HCT116 (cell line): ENCODE results near the gene OPCML. TPM values are rescaled to one million over a fixed set of nuclear protein-coding genes. Genes with fewer than 3 reads are reported as not detected.

Experiments used
- ATAC-seq: fragments of 200-7000 bp; cut with Tn5 transposase; 2 replicates; pipeline ENCODE4 v1.9.1; 2020; ENCODE audit warnings: mild to moderate bottlenecking, moderate library complexity
- BruUV-seq: library from RNA; stranded (reverse); fragments of 400-500 nt; replicated peaks from 2 replicates; lab custom pipeline; 2021; lab: Mats Ljungman, UMichigan
- CTCF ChIA-PET: fragments of 300-600 bp; sonication (Branson Sonifier 250); formaldehyde crosslinking; loops from one replicate; lab custom pipeline; 2021; ENCODE audit warnings: antibody characterized with exemption; lab: Charles Lee
- POLR2A ChIA-PET: fragments of 300-600, 350-600 bp; sonication (Branson Sonifier 250); formaldehyde crosslinking; loops from one replicate; lab custom pipeline; 2021; ENCODE audit warnings: antibody characterized with exemption; lab: Charles Lee
- RAD21 ChIA-PET, 2 experiments: fragments of 300-600 bp; sonication (Branson Sonifier 250); formaldehyde crosslinking; loops; one replicate each; lab custom pipeline; 2023; ENCODE audit warnings: low total read pairs in 2 of 2; ENCODE audit not compliant: uncharacterized antibody in 2 of 2, unreplicated experiment in 2 of 2, low non-redundant PET in 1 of 2; lab: Charles Lee
- DNase-seq: peaks from one replicate; pipeline ENCODE4 v3.0.0-alpha.2; 2010; ENCODE audit warnings: low read depth, low spot score
- H2AFZ ChIP-seq: fragments of 200-600 bp; shearing (Covaris generic), sonication (generic); 2 replicates; pipeline ENCODE4 v1.6.1; 2017; ENCODE audit warnings: low read depth, mixed run types, mixed read lengths, antibody characterized with exemption, low read length; ENCODE audit not compliant: poor library complexity, severe bottlenecking
- H3K27ac ChIP-seq: 2 replicates; pipeline ENCODE4 v1.5.1; 2012; ENCODE audit warnings: low read depth, low read length
- H3K27me3 ChIP-seq: fragments of 200-600 bp; sonication (generic); 2 replicates; pipeline ENCODE4 v1.6.1; 2016; ENCODE audit warnings: mixed run types, low read length, mixed read lengths; ENCODE audit not compliant: insufficient read depth
- H3K36me3 ChIP-seq, 2 experiments: fragments of 200-500 bp in 1 of 2; fragments of 200-600 bp in 1 of 2; sonication (Bioruptor generic) in 1 of 2; sonication (generic) in 1 of 2; 2 replicates each; pipeline versions ENCODE4 v1.5.1 to v1.6.1; 2014 to 2016; ENCODE audit warnings: low read length in 2 of 2, inconsistent platforms in 1 of 2, mixed read lengths in 1 of 2, mixed run types in 1 of 2; ENCODE audit not compliant: insufficient read depth in 2 of 2, control insufficient read depth in 1 of 2
- H3K4me1 ChIP-seq, 2 experiments: fragments of 200-600 bp in 1 of 2; sonication (generic) in 1 of 2; 2 replicates each; pipeline versions ENCODE4 v1.5.1 to v1.6.1; 2012 to 2017; ENCODE audit warnings: low read length in 2 of 2, inconsistent platforms in 1 of 2, mild to moderate bottlenecking in 1 of 2, mixed read lengths in 1 of 2, mixed run types in 1 of 2, moderate library complexity in 1 of 2; ENCODE audit not compliant: insufficient read depth in 2 of 2, control insufficient read depth in 1 of 2
- H3K4me2 ChIP-seq: fragments of 200-600 bp; sonication (generic); 2 replicates; pipeline ENCODE4 v1.6.1; 2017; ENCODE audit warnings: mixed run types, low read length, mixed read lengths
- H3K4me3 ChIP-seq, 2 experiments: fragments of 200-600 bp in 1 of 2; sonication (generic) in 1 of 2; replicated peaks in 1 of 2; 2 replicates each; pipeline ENCODE4 v1.5.1; 2011 to 2016; ENCODE audit warnings: low read length in 2 of 2, control low read depth in 1 of 2, low read depth in 1 of 2, mild to moderate bottlenecking in 1 of 2, mixed read lengths in 1 of 2, mixed run types in 1 of 2
- H3K79me2 ChIP-seq: fragments of 200-600 bp; sonication (generic); 2 replicates; pipeline ENCODE4 v1.6.1; 2017; ENCODE audit warnings: mild to moderate bottlenecking, mixed run types, low read length, moderate library complexity, mixed read lengths; ENCODE audit not compliant: insufficient read depth
- H3K9ac ChIP-seq: fragments of 200-600 bp; sonication (generic); 2 replicates; pipeline ENCODE4 v1.6.1; 2016; ENCODE audit warnings: low read length, mixed read lengths
- H3K9me2 ChIP-seq: fragments of 200-600 bp; sonication (generic), shearing (Covaris generic); 2 replicates; pipeline ENCODE4 v1.6.1; 2017; ENCODE audit warnings: mixed run types, mild to moderate bottlenecking, moderate library complexity; ENCODE audit not compliant: insufficient read depth
- H3K9me3 ChIP-seq, 2 experiments: fragments of 200-500 bp in 1 of 2; fragments of 200-600 bp in 1 of 2; sonication (Bioruptor generic) in 1 of 2; sonication (generic) in 1 of 2; 2 replicates each; pipeline ENCODE4 v1.6.1; 2014 to 2017; ENCODE audit warnings: low read length in 2 of 2, mixed read lengths in 2 of 2, inconsistent platforms in 1 of 2, low read depth in 1 of 2, mild to moderate bottlenecking in 1 of 2, mixed run types in 1 of 2, moderate library complexity in 1 of 2; ENCODE audit not compliant: control insufficient read depth in 1 of 2, insufficient read depth in 1 of 2
- H4K20me1 ChIP-seq: fragments of 200-600 bp; sonication (generic), shearing (Covaris generic); 2 replicates; pipeline ENCODE4 v1.6.1; 2017; ENCODE audit warnings: mixed run types, mild to moderate bottlenecking, moderate library complexity; ENCODE audit not compliant: insufficient read depth
- CEBPB ChIP-seq: IDR thresholded peaks from 2 replicates; pipeline ENCODE4 v1.6.1; 2012; ENCODE audit warnings: low read depth
- EGR1 ChIP-seq: IDR thresholded peaks from 2 replicates; pipeline ENCODE4 v1.6.1; 2012; ENCODE audit warnings: low read depth
- EZH2phosphoT487 ChIP-seq: fragments of 200-600 bp; IDR thresholded peaks from 2 replicates; pipeline ENCODE4 v1.6.1; 2018; ENCODE audit warnings: antibody characterized with exemption, borderline replicate concordance
- FOSL1 ChIP-seq: IDR thresholded peaks from 2 replicates; pipeline ENCODE4 v1.6.1; 2012; ENCODE audit warnings: low read depth
- JUND ChIP-seq: IDR thresholded peaks from 2 replicates; pipeline ENCODE4 v1.6.1; 2012
- POLR2A ChIP-seq: IDR thresholded peaks from 2 replicates; pipeline ENCODE4 v1.7.0; 2011; ENCODE audit warnings: borderline replicate concordance; ENCODE audit not compliant: insufficient read depth, insufficient read length; ENCODE audit errors: extremely low read depth
- RAD21 ChIP-seq: IDR thresholded peaks from 2 replicates; pipeline ENCODE4 v1.6.1; 2012; ENCODE audit warnings: low read depth, mild to moderate bottlenecking
- REST ChIP-seq: IDR thresholded peaks from 2 replicates; pipeline ENCODE4 v1.6.1; 2012; ENCODE audit warnings: low read depth
- SIN3A ChIP-seq: IDR thresholded peaks from 2 replicates; pipeline ENCODE4 v1.6.1; 2012; ENCODE audit warnings: low read depth
- SRF ChIP-seq: IDR thresholded peaks from 2 replicates; pipeline ENCODE4 v1.6.1; 2012; ENCODE audit warnings: low read depth
- TCF7L2 ChIP-seq: IDR thresholded peaks from 2 replicates; pipeline ENCODE4 v1.7.0; 2011; ENCODE audit warnings: borderline replicate concordance, inconsistent platforms; ENCODE audit not compliant: insufficient read depth, insufficient read length; ENCODE audit errors: extremely low read depth
- ZFX ChIP-seq: fragments of 450-650 bp; IDR thresholded peaks from 2 replicates; pipeline ENCODE4 v1.6.1; 2017
- intact Hi-C: fragments of 100-400 bp; cut with micrococcal nuclease; formaldehyde crosslinking; loops from 2 replicates; pipeline ENCODE4 v1.10.0; 2022
- total RNA-seq: library from RNA; stranded (reverse); gene quantifications from one replicate; pipeline ENCODE4 v1.2.1, GENCODE V29; 2021; ENCODE audit not compliant: unreplicated experiment
- TF ChIP-seq, protein P1 (sequence below): IDR thresholded peaks from 2 replicates; pipeline ENCODE4 v1.6.1; 2012
- TF ChIP-seq, protein P2 (sequence below): IDR thresholded peaks from 2 replicates; pipeline ENCODE4 v1.6.1; 2011; ENCODE audit warnings: mild to moderate bottlenecking, low read length, moderate library complexity; ENCODE audit not compliant: insufficient replicate concordance; ENCODE audit errors: extremely low read depth

OPCML gene
- total RNA-seq, 1 experiment from 2014 or later, result not detected

- no peaks in the 10 kb centered on the region for H3K4me1 ChIP-seq
- BruUV-seq, result no TSS peak
- no peaks in the 10 kb centered on the region for H3K27me3 ChIP-seq
- H3K79me2 ChIP-seq, result no peaks in the 10 kb centered on the region
- ChIA-PET CTCF (no interaction called here), RAD21 (no interaction called here), POLR2A (no interaction called here)
- ATAC-seq (no peak), DNase-seq (no peak)
- H2AFZ ChIP-seq, result no peak overlapping the region
- H3K27ac ChIP-seq, result no peak overlapping the region
- H4K20me1 ChIP-seq, result no peaks in the 10 kb centered on the region; the same call in 1 of the 2 replicates
- no peaks in the 10 kb centered on the region for H3K36me3 ChIP-seq
- no peak overlapping the region for H3K4me3 ChIP-seq
- TF ChIP-seq REST, result no peak
- TF ChIP-seq SIN3A, result no peak
- no peak for TF ChIP-seq CEBPB
- TF ChIP-seq, protein P1, sequence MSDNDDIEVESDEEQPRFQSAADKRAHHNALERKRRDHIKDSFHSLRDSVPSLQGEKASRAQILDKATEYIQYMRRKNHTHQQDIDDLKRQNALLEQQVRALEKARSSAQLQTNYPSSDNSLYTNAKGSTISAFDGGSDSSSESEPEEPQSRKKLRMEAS, result no peak
- no peak for TF ChIP-seq FOSL1
- no peak for TF ChIP-seq EZH2phosphoT487
- TF ChIP-seq EGR1, result no peak
- TF ChIP-seq TCF7L2, result no peak
- TF ChIP-seq, protein P2, sequence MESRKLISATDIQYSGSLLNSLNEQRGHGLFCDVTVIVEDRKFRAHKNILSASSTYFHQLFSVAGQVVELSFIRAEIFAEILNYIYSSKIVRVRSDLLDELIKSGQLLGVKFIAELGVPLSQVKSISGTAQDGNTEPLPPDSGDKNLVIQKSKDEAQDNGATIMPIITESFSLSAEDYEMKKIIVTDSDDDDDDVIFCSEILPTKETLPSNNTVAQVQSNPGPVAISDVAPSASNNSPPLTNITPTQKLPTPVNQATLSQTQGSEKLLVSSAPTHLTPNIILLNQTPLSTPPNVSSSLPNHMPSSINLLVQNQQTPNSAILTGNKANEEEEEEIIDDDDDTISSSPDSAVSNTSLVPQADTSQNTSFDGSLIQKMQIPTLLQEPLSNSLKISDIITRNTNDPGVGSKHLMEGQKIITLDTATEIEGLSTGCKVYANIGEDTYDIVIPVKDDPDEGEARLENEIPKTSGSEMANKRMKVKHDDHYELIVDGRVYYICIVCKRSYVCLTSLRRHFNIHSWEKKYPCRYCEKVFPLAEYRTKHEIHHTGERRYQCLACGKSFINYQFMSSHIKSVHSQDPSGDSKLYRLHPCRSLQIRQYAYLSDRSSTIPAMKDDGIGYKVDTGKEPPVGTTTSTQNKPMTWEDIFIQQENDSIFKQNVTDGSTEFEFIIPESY, result no peak
- TF ChIP-seq JUND, result no peak
- TF ChIP-seq RAD21, result no peak
- TF ChIP-seq ZFX, result no peak
- TF ChIP-seq SRF, result no peak
- TF ChIP-seq POLR2A, result no peak
- H3K4me2 ChIP-seq, result no peak overlapping the region
- H3K9me2 ChIP-seq, result no peaks in the 10 kb centered on the region
- H3K9me3 ChIP-seq, result peaks cover 0 to 17% of the 10 kb centered on the region in 2 experiments; a peak in 2 of 4 replicates
- H3K9ac ChIP-seq, result no peak overlapping the region
- intact Hi-C loops, result no loop called here
Measured at GRCh38 chr11:132943706-132944568, 588.4 kb downstream of the OPCML start.
